NCI-H1417 treated with DMSO at 0.1 percent for 48 hours (cell line): ENCODE results near the gene BIRC6.
"Not testable (repeated sequence)": the region's sequence is repeated elsewhere in the genome, so short reads cannot be mapped to it uniquely, and the experiment has no call there.

Experiments used
- DNase-seq: peaks from one replicate; lab custom pipeline; 2025; lab: John Stamatoyannopoulos, UW

The BIRC6 gene

DNA sequence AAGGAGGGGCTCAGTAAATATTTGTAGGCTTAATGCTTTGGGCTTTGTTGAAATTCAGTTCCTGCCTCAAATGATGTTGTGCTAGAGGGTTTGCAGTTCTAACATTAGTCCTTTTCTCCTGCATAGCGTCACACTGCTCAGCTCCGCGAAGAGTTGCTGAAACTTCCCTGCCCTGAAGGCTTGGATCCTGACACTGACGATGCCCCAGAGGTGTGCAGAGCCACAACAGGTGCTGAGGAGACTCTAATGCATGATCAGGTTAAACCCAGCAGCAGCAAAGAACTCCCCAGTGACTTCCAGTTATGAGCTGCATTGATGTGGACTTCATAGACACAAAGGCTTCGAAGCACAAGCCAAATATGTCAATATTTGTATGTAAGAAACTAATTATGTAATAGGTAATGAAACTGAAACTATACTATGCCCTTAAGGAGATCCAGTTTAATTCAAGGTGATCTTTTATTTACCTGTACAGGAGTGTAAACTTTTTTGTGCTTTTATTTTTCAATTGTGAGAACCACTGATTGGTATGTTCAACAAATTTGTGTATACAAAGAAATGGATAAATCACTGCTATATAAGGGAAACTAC is 260.9 kb downstream of the BIRC6 start:
- no peak for DNase-seq

DNA sequence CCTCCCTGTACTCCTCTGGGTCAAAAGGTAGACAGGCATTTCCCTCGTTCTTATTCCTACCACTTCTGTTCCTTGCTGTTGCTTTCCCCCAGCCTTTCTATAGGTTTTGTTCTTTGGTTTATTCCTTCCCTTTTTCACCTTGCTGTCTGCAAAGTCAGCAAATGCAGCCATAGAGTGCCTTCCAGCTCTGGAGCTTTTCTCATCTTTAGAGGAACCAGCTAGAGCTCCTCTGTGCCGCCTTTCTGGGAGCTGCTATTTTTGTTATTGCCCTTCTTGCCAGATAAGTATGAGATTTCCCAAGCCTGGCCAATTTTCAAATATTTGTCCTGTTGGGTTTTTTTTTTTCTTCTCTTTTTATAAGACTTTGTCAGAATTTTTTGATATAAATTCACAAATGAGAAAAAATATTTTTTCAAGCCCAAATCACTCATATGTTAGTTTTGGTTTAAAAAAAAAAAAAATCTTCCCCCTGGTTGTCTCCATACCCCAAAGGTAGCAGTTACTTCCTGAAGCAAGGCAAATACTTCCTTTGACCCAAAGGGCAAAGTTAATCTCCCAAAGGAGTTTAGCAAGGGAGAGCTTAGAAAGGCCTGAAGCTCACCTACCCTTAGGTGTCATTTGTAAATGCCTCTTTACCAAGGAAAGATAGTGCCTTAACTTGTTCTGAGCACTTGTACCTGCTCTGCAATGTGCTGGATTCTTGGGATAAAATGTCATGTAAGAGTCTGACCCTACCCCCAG is 265.9 kb downstream of the BIRC6 start:
- no peak for DNase-seq

DNA sequence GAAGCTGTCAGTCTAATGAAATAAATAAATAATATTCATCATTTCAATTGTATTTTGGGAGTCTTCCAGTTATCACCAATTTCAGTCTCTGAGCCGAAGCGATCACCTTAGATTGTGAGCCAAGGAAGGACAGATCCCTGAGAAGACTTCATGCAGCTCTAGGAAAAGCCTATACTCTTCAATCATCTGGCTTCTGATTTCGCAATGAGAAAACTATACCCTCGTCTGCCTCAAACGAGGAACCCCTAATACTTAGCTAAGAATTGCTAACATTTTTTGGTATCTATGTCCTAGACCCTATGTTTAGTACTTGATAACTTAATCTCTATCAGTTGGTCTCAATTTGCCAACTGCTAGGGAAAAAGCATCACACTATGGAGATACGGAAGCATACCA is 266.5 kb downstream of the BIRC6 start:
- DNase-seq: no peak

DNA sequence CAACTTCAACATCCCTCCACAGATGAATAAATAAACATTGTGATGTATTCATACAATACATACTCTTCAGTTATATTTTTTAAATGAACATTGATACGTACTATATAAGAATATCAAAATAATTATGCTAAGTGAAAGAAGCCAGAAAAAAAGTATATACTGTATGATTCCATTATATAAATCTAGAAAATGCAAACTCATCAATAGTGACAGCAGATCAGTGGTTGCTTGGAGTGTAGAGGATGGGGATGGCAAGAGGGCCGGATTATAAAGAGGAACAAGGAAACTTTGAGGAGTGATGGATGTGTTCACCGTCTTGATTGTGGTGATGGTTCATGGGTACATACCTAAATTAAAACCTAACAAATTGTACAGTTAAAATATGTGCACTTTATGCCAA is 268.0 kb downstream of the BIRC6 start:
- no peak for DNase-seq

DNA sequence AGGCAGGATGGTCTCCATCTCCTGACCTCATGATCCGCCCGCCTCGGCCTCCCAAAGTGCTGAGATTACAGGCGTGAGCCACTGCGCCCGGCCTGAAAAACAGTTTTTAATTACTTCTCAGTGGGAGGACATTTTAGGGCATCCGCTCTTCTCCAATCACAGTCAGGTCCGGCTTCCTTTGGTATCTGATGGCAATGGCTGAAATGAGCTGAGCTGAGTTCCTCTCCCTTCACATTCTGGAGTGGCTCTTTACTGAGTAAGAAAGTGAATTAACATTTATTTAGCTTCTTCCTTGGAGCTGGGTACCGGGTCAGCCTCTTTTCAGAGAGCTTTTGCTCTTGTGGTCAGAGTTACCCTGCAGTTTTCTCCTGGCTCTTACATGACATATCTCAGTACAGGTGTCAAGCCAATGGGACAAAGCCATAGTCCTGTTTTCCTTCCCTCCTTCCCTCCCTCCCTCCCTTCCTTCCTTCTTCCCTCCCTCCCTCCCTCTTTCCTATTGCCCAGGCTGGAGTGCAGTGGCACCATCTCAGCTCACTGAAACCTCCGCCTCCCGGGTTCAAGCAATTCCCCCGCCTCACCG is 269.9 kb downstream of the BIRC6 start:
- DNase-seq: no peak

DNA sequence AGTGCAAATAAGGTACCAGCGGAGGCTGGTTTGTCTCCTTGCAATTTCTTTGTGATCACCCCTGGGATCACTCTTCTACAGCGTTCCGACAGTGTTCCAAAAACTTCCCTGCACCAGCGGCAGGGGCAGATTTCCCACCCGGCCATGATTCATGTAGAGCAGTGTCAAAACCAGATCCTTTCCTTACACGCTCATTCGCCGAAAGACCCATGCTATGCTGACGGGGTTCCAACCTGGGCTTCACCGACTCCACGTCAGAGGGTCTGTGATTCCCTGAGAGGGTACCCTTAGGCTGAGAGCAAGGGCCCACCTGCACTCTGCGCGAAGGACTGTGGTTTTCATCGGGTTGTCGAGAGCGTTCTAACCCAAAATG is 270.6 kb downstream of the BIRC6 start:
- DNase-seq: no peak

DNA sequence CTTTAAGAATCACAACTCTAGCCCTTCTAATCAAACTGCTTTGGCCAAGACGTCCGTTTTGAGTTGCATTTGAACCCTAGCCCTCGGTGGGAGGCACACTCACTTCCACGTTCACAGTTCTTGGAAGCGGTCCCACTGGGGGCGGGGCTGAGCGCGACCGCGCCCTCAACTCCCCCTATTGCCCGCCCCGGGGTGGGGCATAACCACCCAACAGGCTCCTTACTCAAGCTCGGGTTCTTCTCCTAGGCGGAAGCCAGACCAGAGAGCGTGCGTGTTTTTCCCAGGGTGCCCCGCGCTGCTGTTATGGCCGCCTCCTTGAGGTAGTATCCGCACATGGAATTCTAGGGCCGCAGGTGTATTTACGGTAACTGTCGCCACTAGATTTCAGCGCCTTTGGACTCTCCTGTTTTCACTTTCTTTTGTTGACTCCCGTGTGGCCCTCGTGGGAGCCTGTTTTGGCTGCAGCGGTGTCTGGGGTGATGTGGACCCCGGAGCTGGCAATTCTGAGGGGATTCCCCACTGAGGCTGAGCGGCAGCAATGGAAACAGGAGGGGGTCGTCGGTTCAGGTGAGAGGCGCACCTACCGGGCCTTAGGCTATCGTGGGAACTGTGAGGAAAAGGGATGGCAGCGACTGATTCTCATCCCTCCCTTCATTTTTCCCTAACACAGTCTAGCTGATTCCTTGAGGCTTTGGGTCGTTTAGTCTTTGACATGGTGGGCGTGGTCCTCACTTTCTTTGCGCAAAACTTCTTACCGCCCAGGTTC is 271.2 kb downstream of the BIRC6 start, which contains the start of gene TTC27:
TSS of gene TTC27 (plus strand) at position 237 of the 766 bp plus-strand sequence. CDS start at position 480, 243 bp downstream.
- peak; percentile 84 for DNase-seq

DNA sequence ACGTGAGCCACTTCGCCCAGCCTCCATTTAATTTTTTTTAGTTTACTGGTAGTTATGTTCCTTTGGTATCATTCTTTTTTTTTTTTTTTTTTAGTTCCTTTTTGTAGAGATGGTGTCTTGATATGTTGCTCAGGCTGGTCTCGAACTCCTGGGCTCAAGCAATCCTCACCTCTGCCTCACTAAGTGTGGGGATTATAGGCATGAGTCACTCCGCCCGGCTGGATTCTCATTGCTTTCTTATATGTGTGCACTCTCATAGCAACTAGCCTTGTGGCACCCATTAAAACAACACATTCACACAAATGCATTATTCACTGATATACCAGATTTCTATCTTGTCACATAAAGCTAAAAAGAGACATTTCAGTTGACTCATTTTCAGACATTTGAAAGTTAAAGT is 275.3 kb downstream of the BIRC6 start:
- no peak for DNase-seq

DNA sequence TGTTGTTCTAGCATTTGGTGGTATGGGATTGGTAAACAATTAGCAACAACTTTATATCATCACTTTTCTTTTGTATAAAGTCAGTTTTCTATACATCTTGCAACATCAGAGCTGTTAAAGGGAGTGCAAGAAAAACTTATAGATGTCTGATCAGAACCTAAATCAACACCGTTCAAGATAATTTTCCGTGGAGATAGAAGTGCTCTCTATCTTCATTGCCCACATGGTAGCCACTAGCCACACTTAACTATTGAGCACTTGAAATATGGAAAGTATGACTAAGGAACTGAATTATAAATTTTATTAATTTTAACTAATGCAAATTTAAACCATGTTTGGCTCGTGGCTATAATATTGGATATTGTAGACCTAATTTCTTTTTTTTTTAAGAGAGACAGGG is 276.2 kb downstream of the BIRC6 start:
- no peak for DNase-seq

DNA sequence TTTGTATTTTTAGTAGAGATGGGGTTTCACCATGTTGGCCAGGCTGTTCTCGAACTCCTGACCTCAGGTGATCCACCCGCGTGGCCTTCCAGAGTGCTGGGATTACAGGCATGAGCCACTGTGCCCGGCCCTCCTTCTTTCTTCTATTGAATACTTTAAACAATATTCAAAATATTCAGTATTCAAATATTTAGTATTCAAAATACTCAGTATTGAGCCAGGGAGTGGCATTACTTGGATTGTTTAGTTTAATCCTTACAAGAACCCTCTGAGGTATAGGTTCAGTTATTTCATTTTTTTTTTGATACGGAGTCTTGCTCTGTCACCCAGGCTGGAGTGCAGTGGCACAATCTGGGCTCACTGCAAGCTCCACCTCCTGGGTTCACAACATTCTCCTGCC is 281.7 kb downstream of the BIRC6 start:
- not testable (repeated sequence) for DNase-seq

DNA sequence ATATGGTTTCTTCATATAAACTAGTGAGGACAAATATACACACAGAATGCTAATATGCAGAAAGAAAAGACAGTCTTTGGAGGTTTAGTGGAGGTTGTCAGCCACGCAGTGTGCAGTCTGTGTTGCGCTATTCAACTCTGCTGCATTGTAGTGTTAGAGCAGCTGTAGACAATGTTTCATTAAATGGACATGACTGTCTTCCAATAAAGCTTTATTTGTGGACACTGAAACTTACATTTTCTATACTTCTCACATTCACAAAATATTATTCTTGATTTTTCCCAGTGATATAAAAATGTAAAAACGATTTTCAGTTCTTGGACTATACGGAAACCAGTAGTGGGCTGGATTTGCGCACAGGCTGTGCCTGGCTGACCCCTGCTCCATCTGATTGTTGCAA is 284.4 kb downstream of the BIRC6 start:
- no peak for DNase-seq

DNA sequence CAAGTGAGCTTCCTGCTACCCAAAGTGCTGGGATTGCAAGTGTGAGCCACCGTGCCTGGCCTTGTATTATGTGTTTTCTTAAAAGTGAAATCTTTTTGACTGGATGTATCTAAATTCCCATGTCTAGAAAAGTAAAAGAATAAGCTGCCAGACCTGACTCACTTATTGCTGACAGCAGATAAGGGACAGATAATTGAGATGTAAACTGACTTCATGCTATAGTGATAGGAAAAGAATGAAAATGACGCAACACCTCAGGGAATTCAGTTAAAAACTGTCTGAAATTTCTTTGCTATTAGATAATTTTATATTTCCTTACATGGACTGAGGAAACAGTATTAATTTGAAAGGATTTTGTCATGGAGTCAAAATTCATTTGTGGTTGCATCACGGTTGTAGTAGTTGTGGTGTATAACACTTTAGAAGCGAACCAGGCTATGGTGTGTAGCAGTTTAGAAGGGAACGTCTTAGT is 290.4 kb downstream of the BIRC6 start:
- no peak for DNase-seq

DNA sequence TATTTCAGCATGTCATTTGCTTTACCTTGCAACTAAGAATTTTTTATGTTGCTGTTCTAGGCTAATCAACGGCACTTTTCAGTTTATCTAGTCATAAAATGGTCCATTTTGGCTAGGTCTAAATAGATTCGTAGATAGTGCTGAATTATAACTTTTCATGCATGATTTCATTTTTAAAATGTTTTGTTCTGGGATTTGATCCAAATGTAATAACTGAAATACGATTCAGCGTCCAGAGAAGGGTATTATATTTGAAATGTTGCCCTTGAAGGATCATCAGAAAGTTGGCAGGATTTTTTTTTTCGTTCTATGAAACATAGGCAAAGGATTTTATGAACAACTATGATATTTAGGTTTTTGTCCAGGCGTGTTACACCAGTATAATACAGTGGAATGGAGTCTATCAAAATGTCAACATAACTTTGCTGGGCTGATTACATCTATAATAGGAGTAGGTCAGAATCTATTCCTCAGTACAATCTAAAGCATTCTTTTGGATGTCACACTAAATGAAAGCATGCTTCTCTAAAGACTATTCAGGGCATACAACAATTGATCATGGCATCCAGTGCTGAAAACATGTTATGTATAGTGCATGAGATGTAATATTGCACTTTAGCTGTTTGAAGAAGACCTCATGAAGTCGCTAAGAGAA is 295.9 kb downstream of the BIRC6 start:
- no peak for DNase-seq

DNA sequence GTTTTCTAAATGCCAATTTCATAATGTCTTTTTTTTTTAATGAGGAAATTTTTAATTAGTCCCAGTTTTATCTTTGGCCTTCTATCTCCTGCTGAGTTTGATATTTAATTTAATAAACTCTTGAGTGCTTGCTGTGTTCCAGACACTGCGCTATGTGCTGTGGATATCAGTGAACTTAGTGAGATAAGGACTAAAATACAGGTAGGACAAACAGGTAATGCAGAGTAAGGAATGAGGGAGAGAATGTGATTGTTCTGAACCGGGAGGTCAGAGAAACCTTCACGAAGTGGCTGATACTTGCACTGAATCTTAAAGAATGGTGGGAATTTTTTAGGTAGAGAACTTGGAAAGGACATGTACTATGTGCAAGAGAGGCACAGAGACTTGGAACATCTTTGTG is 299.2 kb downstream of the BIRC6 start:
- no peak for DNase-seq

DNA sequence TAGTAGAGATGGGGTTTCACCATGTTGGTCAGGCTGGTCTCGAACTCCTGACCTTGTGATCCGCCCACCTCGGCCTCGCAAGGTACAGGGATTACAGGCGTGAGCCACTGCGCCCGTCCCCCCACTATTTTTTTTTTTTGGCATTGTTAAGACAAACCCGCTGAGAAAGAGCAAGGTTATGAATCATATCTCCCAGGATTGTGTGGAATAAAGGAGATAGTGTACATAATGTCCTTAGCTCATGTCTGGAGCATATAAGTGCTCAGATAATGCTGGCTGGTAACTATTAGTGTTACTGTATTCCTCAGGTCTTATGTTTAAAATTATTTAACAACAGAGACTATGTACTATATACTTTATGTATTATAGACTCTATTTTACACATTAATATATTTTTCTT is 307.0 kb downstream of the BIRC6 start:
- no peak for DNase-seq

DNA sequence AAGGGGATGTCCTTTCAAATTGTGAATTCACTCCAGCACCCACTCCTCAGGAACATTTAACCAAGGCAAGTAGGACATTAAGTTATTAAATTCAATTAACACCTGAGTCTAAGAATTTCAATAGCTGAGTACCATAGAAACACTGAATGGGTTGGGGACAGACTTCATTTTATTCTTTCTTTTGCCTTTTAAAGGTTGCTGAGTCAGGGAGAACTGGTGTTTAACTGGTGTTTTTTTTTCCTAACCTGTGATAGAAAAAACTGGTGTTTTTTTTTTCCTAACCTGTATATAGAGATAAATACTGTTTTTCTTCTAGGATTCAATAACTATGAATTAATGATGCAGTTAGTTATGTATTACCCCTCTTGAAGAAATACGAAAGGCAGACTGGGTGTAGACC is 309.9 kb downstream of the BIRC6 start:
- DNase-seq: no peak

DNA sequence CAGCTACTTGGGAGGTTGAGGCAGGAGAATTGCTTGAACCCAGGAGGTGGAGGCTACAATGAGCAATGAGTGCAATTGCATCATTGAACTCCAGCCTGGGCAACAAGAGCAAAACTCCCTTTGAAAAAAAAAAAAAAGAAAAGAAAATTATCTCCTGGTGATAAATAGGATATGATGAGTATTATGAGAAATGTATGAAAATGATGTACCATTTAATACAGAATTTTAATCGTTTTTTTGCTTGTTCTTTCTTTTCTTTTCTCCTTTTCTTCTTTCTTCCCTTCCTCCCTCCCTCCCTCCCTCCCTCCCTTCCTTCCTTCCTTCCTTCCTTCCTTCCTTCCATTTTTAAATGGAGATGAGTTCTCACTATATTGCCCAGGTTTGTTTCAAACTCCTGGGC is 311.4 kb downstream of the BIRC6 start:
- no peak for DNase-seq
